NCI-H69 (cell line): Measurements from ENCODE around the gene ERC1.

Source experiments
- DNase-seq: peaks from one replicate; lab custom pipeline; 2025; lab: John Stamatoyannopoulos, UW

ERC1 gene

DNA sequence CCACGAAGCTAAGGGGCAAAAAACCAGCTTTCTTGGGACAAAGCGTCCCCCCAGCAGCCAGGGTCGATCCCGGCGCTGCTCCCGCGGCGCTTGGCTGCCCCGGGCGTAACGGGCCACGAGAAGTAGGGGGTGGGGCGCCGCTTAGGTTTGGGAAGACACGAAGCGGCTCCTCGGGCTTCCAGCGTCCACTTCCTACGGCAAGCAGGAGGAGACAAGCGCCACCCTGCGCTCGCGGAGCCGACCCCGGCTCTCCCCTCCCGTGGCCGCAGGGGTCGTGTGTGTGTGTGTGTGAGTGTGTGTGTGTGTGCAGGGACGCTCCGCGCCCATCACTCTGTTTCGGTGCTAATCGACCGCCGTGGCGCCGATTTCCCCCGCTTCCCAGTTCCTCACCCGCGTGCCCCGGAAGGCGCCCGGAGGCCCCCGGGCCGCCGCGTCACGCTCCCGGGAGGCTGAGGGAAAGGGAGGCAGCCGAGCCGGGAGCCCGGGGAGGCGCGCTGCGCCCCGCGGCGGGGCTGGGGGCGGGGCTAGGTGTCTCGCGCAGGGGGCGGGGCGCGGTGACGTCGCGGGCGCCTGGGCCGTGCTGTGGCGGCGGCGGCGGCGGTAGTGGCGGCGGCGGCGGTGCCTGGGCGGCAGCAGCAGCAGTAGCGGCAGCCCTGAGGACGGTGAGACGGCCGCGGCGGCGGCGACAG lies at the start of gene ERC1:
ERC1 (plus strand) TSS at position 563 of the 689 bp plus-strand sequence. CDS start 36,681 bp downstream, outside the sequence.
- peak; percentile 97 for DNase-seq

DNA sequence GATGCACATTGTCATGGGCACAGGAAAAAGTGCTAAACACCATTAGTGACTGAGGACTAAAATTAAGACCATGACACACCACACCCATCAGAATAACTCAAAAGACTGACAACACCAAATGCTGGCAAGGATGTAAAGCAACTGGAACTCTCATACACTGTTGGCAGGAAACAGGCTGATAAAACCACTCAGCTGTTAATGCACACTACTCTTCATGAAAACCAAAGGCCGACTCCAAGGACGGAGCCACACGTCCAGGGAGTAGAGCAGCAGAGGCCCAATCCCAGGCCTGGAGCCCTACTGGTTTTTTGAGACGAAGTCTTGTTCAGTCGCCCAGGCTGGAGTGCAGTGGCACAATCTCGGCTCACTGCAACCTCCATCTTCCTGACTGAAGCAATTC lies 48.0 kb upstream of the ERC1 start:
- DNase-seq: no peak

DNA sequence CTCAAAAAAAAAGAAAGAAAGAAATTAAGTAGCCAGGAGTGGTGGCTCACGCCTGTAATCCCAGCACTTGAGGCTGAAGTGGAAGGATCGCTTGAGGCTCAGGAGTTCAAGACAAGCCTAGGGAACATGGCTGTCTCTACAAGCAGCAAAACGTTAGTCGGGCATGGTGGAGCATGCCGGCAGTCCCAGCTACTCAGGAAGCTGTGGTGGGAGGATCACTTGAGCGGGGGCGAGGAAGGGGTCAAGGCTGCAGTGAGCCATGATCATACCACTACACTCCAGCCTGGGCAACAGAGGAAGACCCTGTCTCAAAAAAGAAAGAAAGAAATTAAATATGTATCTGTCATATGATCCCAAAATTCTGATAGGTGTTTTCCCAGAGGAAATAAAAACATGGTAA lies 46.8 kb upstream of the ERC1 start:
- no peak for DNase-seq

DNA sequence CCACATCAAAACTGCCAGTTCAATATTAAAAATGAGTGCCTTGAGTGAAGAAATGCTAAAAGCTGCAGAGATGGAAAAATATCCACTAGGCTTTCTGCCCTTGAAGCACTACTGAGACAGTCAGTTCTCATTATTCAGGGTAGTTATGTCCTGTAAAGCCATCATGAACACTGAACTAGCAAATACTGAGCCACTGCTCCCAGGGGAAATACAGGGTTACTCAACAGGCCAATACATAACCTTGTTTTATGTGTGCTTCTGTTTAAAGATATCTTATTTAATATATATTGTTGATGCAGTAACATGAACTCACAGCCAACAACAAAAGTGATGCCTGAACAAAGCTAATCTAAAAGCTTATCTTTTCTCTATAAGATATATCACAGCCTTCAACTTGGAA lies 44.8 kb upstream of the ERC1 start:
- no peak for DNase-seq

DNA sequence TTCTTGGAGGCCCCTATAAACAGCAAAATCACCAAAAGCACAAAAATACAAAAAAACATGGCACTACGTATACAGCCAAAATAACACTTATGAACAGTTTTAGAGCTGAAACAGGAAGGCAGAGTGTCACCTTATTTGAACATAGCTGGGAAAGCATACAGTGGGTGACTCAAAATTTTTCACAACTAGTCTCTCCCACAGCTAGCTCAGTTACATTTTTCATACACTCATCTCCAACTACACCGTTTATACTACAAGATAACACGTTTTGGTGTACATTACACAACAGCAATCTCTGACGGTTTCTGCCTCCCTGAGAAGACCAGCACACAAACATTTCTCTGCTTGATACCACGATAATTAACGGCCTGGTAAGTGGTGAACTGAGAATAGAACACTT lies 44.4 kb upstream of the ERC1 start:
- DNase-seq: no peak

DNA sequence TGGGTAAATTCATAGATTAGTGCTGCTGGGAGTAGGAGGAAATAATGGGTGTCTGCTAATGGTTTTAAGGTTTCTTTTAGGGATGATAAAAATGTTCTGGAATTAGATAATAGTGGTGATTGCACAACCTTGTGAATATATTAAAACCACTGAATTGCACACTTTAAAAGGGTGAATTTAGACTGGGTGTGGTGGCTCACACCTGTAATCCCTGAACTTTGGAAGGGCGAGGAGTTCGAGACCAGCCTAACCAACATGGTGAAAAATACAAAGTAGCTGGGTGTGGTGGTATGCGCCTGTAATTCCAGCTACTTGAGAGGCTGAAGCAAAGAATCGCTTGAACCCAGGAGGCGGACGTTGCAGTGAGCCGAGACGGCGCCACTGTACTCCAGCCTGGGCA lies 42.8 kb upstream of the ERC1 start:
- no peak for DNase-seq

DNA sequence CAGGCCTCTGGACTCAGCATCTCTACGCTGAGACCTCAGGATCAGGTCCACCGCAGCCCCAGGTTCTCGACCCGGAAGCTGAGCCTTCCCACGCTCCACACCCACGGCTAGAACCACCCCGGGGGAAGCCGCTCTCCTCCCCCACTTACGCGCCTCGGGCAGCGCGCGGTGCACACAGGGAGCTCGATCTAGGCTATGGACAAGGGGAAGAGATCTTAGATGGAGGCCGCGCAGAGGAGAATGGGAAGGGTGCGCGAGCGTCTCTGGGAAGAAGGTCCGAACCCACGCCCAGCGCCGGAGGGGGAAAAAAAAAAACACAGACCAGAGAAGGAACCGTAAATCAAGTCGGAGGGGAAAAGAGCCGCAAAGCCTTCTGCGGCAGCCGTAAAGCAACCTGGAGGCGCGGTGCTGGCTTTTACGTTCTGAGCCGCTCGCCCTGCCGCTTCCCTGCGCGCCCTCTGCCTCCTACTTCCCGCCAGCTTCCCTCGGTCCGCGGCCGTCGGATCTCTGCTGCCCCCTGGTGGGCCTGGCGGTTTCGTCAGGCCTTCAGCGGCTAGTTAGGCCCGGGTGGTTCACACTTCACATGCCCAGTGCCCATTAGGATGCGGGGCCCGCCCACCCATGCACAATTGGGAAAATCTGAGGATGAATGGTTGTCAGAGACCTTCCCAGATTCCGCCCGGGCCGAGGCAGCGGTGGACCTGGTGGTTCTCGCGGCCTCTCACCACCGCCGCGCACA lies 41.4 kb upstream of the ERC1 start, which contains the start of gene RAD52:
RAD52 (minus strand) TSS at position 242 of the 739 bp plus-strand sequence. CDS start 16,636 bp downstream, outside the sequence.
- DNase-seq: peak; percentile 100

DNA sequence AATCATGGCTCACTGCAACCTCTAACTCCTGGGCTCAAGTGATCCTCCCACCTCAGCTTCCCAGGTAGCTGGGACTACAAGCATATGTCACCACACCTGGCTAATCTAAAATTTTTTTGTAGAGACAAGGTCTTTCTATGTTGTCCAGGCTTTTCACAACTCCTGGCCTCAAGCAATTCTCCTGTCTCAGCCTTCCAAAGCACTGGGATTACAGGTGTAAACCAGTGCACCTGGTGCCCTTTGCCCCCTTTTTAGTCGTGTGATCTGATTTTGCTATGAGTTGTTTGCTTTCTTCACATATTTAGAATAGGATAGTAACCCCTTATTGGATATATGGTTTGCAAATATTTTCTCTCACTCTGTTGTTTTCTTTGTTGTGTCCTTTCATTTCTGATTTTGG lies 39.8 kb upstream of the ERC1 start:
- peak; percentile 92 for DNase-seq

DNA sequence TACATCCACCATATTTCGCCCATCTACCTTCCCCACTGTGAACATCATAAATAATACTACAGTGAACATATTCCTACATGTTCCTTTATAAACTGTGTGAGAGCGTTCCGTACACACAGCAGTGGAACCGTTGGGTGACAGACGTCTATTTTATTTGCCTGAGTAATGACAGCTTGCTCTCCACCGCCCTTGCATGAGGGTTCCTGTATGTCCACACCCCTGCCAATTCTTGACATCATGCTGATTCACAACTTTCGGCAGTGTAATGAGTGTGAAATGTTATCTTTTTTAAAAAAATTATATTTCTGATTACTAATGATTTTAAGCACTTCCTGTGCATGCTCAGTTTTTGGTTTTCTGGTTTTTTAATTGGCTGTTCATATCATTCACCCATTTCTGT lies 37.2 kb upstream of the ERC1 start:
- DNase-seq: peak; percentile 86

DNA sequence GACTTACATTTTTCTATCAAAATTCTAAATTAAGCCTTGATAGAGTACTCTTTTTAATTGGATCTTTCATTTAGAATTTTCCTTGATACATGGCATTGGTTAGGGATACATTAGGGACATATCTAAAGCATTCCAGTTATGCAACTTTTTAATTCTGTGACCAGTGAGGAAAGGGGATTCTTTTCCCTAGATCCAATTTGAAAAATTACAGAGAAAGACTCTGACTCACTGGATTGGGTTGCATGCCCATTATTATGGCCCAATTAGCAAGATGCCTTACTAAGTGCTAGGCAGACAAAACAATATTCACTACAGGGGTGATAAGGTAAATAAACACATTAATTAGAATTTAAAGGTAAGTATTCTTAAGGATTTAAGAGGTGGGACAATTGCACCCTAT lies 36.3 kb upstream of the ERC1 start:
- DNase-seq: peak; percentile 63

DNA sequence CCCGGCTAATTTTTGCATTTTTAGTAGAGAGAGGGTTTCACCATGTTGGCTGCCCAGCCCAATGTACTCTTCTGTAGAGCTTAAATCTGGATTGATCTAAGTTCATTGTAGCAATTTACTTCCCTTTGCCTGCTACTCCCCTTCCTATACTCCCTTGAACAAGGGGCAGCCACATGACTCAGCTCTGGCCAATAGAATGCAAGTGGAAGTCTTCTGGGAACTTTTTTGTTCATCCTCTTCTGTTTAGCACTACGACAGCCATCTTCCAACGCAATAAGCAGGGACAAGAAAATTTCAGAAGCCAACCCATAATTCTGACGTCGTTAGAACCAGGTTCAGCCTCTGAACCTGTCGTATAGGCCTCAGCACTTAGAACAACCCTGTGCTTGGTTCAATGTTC lies 35.1 kb upstream of the ERC1 start:
- no peak for DNase-seq

DNA sequence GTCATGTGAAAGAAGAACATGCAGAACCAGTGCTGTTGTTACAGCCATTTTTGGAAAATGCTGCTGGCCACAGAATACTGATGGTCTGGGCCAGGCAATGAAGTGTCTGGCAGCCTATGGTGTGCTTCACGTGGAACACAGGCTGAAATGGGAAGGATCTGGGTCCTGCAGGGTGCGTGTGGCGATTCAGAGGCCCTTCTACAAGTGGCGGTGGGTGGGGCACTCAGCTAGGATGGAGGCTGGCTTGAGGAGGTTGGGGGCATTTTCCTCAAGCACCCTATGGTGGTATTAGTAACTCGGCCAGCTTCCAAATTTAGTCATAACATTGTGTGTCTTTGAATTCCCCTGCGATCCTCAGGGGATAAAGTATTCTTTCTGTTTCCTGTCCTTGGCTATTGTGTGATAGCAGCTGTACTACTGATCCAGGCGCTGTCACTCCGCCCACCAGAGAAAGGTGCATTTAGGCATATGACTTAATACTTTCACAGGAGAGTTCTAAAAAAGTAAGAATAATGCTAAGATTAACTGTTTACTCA lies 32.4 kb upstream of the ERC1 start:
- peak; percentile 92 for DNase-seq

DNA sequence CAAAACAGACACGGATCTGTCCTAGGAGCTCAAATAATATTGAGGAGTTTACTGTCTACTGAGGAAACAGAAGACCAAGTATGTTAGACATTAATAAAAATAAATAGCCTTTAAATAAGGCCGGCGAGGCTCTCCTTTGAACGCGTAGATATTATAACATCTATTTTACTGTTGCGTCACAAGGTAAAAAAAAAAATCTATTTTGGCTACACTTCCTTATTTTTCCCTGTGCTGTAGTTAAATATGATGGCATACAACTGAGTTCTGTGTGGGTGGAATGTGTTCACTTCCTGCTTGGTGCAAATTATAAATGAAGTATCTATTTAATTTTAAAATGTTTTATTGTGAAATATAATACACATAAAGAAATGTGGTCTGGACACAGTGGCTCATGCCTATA lies 24.3 kb upstream of the ERC1 start:
- no peak for DNase-seq

DNA sequence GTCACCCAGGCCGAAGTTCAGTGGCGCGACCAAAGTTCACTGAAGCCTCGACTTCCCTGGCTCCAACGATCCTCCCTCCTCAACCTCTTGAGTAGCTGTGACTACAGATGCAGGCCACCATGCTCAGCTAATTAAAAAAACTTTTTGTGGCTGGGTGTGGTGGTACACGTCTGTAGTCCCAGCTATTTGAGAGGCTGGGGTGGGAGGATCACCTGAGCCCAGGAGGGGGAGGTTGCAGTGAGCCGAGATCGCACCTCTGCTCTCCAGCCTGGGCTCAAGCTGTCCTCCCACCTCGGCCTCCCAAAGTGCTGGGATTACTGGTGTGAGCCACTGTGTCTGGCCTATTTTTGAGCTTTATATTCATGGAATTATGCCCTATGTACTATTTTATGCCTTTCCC lies 23.4 kb upstream of the ERC1 start:
- no peak for DNase-seq

DNA sequence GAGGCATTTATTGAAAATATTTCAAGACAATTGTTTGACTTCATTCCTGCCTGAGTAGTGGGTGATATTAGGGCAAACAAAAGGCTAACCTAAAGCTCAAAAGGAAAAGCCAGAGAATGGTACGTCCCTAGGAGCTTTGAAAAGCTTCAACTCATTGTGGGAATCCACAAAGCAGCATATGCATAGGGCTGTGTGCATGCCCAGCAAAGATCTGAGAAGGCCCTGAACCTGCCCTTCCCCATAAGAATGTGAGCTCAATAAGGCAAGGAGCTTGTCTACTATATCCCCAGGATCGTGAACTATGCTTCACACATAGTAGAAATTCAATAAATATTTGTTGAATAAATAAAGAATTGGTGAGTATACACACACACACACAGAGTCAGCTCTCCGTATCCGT lies 22.5 kb upstream of the ERC1 start:
- peak; percentile 21 for DNase-seq

DNA sequence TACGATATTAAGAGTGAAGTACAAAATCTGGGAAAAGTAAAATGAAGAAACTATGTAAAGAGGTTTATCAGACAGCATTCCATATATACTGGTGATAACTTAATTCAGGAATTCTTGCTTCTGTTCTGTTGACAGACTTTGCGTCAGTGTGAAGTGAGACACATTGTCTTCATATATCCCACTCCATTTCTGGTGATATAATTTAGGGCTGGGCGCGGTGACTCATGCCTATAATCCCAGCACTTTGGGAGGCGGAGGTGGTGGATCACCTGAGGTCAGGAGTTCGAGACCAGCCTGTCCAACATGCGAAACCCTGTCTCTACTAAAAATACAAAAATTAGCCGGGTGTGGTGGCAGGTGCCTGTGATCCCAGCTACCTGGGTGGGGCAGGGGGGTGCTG lies 21.2 kb upstream of the ERC1 start:
- no peak for DNase-seq

DNA sequence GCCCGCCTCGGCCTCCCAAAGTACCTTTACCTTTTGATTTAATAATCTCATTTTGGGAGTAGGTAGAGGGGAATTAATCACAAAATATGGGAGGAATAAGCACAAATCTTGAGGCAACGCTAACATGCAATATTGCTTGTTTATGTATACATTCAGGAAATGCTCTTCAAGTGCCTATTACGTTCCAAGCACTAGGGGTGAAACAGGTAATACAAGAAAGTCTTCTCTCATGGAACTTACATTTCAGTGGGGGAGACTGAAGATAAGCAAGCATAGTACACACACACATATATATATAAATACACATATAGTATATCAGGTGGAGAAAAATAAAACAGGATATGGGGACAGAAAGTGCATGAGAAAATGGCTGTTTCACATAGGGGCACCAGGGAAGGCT lies 19.0 kb upstream of the ERC1 start:
- DNase-seq: no peak

DNA sequence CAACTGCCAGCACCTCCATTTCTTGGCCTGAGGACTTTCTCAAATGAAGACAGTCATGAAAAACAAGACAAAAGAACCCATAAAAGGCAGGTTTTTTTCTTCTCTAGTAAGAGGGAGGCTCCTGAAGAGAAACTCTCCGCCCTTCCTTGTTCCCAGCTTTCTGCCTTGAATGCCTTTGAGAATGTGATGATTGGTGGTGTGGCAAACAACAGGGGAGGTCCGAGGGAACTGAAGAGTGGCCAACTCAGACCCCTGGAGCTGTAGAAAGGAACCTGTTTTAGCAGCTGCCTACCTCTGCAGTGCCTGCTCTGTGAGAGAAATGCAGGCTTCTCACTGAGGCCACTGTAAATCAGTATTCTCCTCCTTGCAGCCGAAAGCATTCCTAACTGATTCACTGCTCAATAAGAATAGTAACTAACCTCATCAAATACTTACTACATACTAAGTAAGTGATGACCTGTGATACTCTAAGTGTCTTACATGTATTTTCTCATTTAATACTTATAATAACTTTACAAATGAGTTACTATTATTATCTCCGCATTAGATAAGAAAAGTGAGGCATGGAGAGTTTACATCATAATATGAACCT lies 16.7 kb upstream of the ERC1 start:
- no peak for DNase-seq

DNA sequence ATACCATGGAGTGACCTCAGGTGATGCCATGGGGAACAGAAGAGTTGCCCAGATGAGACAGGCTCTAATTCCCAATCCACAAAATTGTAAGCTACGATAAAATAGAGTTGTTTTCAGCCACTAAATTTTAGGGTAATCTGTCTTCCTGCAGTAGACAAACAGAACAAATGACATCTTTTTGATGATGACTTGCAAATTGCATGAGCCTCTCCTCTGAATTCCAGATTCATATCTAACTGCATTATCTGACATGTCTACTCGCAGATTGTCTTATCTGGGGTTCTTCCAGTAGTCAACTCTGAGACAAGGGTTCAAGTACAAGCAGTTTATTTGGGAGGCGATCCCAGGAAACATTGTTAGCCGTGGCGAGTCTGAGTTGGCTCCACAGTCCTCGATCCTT lies 14.4 kb upstream of the ERC1 start:
- no peak for DNase-seq

DNA sequence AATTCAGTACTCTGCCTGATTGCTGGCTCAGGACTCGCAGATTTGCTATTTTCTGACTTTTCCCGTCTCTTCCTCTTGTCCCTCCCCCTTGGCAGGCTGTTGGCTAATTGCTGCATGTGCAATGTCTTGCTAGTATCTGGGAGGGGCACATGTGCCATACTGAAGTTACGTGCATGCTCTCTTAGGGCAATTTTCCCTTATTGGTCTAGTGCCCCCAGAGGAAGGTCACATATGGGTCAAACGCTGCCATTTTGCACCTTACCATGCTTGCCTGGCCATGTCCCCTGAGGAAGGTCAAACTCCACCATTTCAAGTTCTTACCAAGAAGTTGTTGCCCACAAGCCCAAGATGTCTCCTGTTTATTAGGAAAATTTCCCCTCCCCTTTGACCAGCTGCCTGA lies 13.9 kb upstream of the ERC1 start:
- DNase-seq: no peak

DNA sequence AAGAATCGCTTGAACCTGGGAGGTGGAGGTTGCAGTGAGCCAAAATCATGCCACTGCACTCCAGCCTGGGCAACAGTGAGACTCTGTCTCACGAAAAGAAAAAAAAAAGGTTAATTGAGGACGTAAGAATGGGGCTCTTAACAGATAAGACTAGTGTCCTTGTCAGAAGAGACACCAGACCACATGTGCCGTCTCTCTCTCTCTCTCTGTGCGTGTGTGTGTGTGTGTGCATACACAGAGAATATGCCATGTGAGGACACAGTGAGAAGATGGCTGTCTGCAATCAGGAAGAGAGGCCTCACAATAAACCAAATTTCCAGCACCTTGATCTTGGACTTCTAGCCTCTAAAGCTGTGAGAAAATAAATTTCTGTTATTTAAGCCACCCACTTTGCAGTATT lies 11.7 kb upstream of the ERC1 start:
- DNase-seq: no peak

DNA sequence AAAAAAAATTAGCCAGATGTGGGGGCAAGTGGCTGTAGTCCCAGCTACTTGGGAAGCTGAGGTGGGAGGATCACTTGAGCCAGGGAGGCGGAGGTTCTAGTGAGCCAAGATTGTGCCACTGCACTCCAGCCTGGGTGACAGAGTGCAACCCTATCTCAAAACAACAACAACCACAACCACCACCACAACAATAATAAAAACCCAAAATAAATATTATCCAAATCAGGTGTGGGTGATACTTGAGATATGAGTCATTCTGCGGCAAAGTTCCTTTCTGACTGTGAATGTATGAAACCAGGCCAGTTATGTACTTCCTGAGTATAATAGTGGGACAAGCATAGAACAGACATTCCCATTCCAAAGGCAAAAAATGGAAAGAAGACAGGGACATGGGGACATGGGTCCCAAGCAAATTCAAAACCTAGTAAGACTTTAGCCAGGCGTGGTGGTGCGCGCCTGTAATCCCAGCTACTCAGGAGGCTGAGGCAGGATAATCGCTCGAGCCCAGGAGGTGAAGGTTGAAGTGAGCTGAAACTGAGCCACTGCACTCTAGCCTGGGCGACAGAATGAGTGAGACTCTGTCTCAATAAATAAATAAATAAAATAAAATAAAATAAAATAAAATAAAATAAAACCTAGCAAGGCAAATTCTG lies 9.7 kb upstream of the ERC1 start:
- DNase-seq: no peak

DNA sequence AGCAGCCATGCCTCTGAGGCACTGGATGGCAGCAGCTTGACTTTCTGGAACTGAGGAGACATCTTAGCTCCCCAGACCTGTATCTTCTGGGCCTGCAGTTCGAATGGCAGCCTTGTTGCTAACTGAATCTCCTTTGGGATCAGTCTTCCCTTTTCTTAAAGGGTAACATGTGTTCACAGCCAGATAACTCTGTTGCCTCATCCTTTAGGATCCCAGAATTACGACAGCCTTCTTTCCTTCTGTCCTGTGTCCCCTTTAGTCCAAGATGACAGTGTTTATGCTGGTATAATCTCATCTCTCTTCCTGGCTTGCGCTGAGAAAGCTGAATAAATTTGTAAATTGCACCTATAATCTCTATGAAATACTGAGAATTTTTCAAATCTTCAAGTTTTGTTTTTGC lies 9.1 kb upstream of the ERC1 start:
- DNase-seq: no peak
